Measurements from ENCODE around the gene NPFFR1. TPM values are rescaled to one million over a fixed set of nuclear protein-coding genes. Genes with fewer than 3 reads are reported as not detected.

The NPFFR1 gene
- total RNA-seq, 3 donors from 2014 or later = 0.44 TPM; not detected in 2

GRCh38 chr10:70222340-70222794 is 61.4 kb downstream of the NPFFR1 start:
- DNase-seq (ENCODE audit: low spot score in 2 of 2) = peak; percentile 61 to 65
- Histone ChIP-seq H3K4me1 (no peaks in the 10 kb centered on the region), H3K27ac (peak overlapping the region in 1 of 2 donors; percentile 48), H3K27me3 (no peaks in the 10 kb centered on the region), H3K9me3 (no peaks in the 10 kb centered on the region), H3K4me3 (no peak overlapping the region), H3K36me3 (no peaks in the 10 kb centered on the region)
- TF ChIP-seq POLR2A (IDR thresholded peaks at IDR 0.05) = no peak
- TF ChIP-seq POLR2AphosphoS5 (IDR thresholded peaks at IDR 0.05) = peak in 1 of 3 donors; percentile 52
- TF ChIP-seq, protein P1, sequence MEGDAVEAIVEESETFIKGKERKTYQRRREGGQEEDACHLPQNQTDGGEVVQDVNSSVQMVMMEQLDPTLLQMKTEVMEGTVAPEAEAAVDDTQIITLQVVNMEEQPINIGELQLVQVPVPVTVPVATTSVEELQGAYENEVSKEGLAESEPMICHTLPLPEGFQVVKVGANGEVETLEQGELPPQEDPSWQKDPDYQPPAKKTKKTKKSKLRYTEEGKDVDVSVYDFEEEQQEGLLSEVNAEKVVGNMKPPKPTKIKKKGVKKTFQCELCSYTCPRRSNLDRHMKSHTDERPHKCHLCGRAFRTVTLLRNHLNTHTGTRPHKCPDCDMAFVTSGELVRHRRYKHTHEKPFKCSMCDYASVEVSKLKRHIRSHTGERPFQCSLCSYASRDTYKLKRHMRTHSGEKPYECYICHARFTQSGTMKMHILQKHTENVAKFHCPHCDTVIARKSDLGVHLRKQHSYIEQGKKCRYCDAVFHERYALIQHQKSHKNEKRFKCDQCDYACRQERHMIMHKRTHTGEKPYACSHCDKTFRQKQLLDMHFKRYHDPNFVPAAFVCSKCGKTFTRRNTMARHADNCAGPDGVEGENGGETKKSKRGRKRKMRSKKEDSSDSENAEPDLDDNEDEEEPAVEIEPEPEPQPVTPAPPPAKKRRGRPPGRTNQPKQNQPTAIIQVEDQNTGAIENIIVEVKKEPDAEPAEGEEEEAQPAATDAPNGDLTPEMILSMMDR (IDR thresholded peaks at IDR 0.05) = no peak
- intact Hi-C loops (cut with DNase I; ENCODE audit: low total_unique reads) = loop anchor here (10.0 kb wide), 2 partner anchors 62 to 142 kb away; partner anchors contain the start of gene NPFFR1

GRCh38 chr10:70221030-70221429 is 62.8 kb downstream of the NPFFR1 start:
- Histone ChIP-seq H3K27me3 (no peaks in the 10 kb centered on the region), H3K4me1 (no peaks in the 10 kb centered on the region), H3K9me3 (no peaks in the 10 kb centered on the region), H3K4me3 (no peak overlapping the region), H3K36me3 (no peaks in the 10 kb centered on the region), H3K27ac (peak overlapping the region; percentile 48 to 68)
- TF ChIP-seq POLR2AphosphoS5 (IDR thresholded peaks at IDR 0.05) = no peak
- no peak for TF ChIP-seq POLR2A (IDR thresholded peaks at IDR 0.05)
- DNase-seq (ENCODE audit: low spot score in 2 of 2) = no peak
- intact Hi-C loops (cut with DNase I; ENCODE audit: low total_unique reads) = loop anchor here (10.0 kb wide), 2 partner anchors 64 to 144 kb away; partner anchors contain the start of gene NPFFR1

DNA sequence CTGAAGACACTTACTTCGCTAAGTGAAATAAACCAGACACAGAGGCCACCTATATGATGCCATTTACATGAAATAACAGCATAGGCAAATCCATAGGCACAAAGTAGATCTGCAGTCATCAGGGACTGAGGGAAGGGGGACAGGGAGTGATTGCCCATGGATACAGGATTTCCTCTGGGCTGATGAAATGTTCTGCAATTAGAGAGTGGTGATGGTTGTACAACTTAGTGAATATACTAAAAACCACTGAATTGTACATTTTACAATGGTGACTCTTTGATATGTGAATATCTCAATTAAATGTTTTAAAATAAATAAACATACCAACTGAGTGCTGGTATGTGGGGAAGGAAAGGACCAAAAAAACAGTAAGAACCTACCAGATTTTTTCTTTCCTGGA is 70.9 kb downstream of the NPFFR1 start:
- TF ChIP-seq, protein P1 (IDR thresholded peaks at IDR 0.05) = no peak
- no peak for TF ChIP-seq POLR2A (IDR thresholded peaks at IDR 0.05)
- TF ChIP-seq POLR2AphosphoS5 (IDR thresholded peaks at IDR 0.05) = no peak
- no peaks in the 10 kb centered on the region for H3K4me1 ChIP-seq
- DNase-seq (ENCODE audit: low spot score in 2 of 2) = no peak
- no peaks in the 10 kb centered on the region for H3K9me3 ChIP-seq
- H3K36me3 ChIP-seq = peaks cover 13% of the 10 kb centered on the region
- no peak overlapping the region for H3K27ac ChIP-seq
- intact Hi-C loops (cut with DNase I; ENCODE audit: low total_unique reads) = no loop called here
- H3K27me3 ChIP-seq = no peaks in the 10 kb centered on the region
- no peak overlapping the region for H3K4me3 ChIP-seq

- H3K36me3 ChIP-seq = peaks cover 13% of the 10 kb centered on the region
- H3K4me3 ChIP-seq = no peak overlapping the region
- no peak overlapping the region for H3K27ac ChIP-seq
- H3K27me3 ChIP-seq = no peaks in the 10 kb centered on the region
- intact Hi-C loops (cut with DNase I; ENCODE audit: low total_unique reads) = no loop called here
- no peak for DNase-seq (ENCODE audit: low spot score in 2 of 2)
- TF ChIP-seq POLR2AphosphoS5 (IDR thresholded peaks at IDR 0.05) = no peak
- TF ChIP-seq, protein P1 (IDR thresholded peaks at IDR 0.05) = no peak
- no peak for TF ChIP-seq POLR2A (IDR thresholded peaks at IDR 0.05)
- no peaks in the 10 kb centered on the region for H3K4me1 ChIP-seq
- no peaks in the 10 kb centered on the region for H3K9me3 ChIP-seq
Measured at GRCh38 chr10:70212277-70212676, 71.5 kb downstream of the NPFFR1 start.

- intact Hi-C loops (cut with DNase I; ENCODE audit: low total_unique reads) = no loop called here
- Histone ChIP-seq H3K9me3 (no peaks in the 10 kb centered on the region), H3K27ac (no peak overlapping the region), H3K4me3 (no peak overlapping the region), H3K4me1 (no peaks in the 10 kb centered on the region), H3K27me3 (no peaks in the 10 kb centered on the region), H3K36me3 (peaks cover 9% of the 10 kb centered on the region)
- DNase-seq (ENCODE audit: low spot score in 2 of 2) = no peak
- TF ChIP-seq POLR2AphosphoS5 (IDR thresholded peaks at IDR 0.05) = no peak
- TF ChIP-seq, protein P1 (IDR thresholded peaks at IDR 0.05) = no peak
- TF ChIP-seq POLR2A (IDR thresholded peaks at IDR 0.05) = no peak
Measured at GRCh38 chr10:70206762-70207161, 77.0 kb downstream of the NPFFR1 start.
